HG02623 (cell line): ENCODE measurements around the gene ZFAND2B.

Experiments used
- ATAC-seq: cut with Tn5 transposase; IDR thresholded peaks from one replicate; pipeline ENCODE4 v1.9.1; 2021; ENCODE audit warnings: moderate library complexity; ENCODE audit not compliant: unreplicated experiment

ZFAND2B gene

GRCh38 chr2:219206328-219207133 lies at the start of gene ZFAND2B:
TSS of gene ZFAND2B (plus strand) at chr2:219206782. CDS start at chr2:219206988, 206 bp downstream.
- ATAC-seq: peak; percentile 95

- ATAC-seq: no peak
Measured at GRCh38 chr2:219157396-219157795, 49.2 kb upstream of the ZFAND2B start.

GRCh38 chr2:219158025-219158424 lies 48.6 kb upstream of the ZFAND2B start:
- ATAC-seq: no peak

- no peak for ATAC-seq
Measured at GRCh38 chr2:219158586-219158985, 48.0 kb upstream of the ZFAND2B start.

GRCh38 chr2:219159771-219160185 lies 46.8 kb upstream of the ZFAND2B start:
- ATAC-seq: peak; percentile 1

GRCh38 chr2:219160186-219161017 lies 46.2 kb upstream of the ZFAND2B start, which contains the start of gene NHEJ1:
TSS of gene NHEJ1 (minus strand) at chr2:219160815. CDS start at chr2:219158362, 2,453 bp downstream.
- peak; percentile 81 for ATAC-seq

GRCh38 chr2:219161097-219161496 lies 45.5 kb upstream of the ZFAND2B start:
- no peak for ATAC-seq

- ATAC-seq: no peak
Measured at GRCh38 chr2:219163156-219163555, 43.4 kb upstream of the ZFAND2B start.

- ATAC-seq: no peak
Measured at GRCh38 chr2:219165058-219165911, 41.3 kb upstream of the ZFAND2B start.

- ATAC-seq: no peak
Measured at GRCh38 chr2:219167997-219168396, 38.6 kb upstream of the ZFAND2B start.

- no peak for ATAC-seq
Measured at GRCh38 chr2:219168526-219168925, 38.1 kb upstream of the ZFAND2B start.

GRCh38 chr2:219168932-219169331 lies 37.6 kb upstream of the ZFAND2B start:
- no peak for ATAC-seq

- ATAC-seq: no peak
Measured at GRCh38 chr2:219169930-219170654, 36.5 kb upstream of the ZFAND2B start, which contains the start of gene SLC23A3. TSS of gene SLC23A3 (minus strand) at chr2:219170029. CDS start at chr2:219169984, 45 bp downstream.

- ATAC-seq: no peak
Measured at GRCh38 chr2:219171231-219171651, 35.3 kb upstream of the ZFAND2B start.

GRCh38 chr2:219172231-219173154 lies 34.1 kb upstream of the ZFAND2B start:
- no peak for ATAC-seq

- no peak for ATAC-seq
Measured at GRCh38 chr2:219173176-219173575, 33.4 kb upstream of the ZFAND2B start.

- ATAC-seq: no peak
Measured at GRCh38 chr2:219174146-219174545, 32.4 kb upstream of the ZFAND2B start.

- no peak for ATAC-seq
Measured at GRCh38 chr2:219174801-219175200, 31.8 kb upstream of the ZFAND2B start.

GRCh38 chr2:219175486-219175885 lies 31.1 kb upstream of the ZFAND2B start:
- no peak for ATAC-seq
